Measurements from ENCODE around the gene AP2B1.

DNA sequence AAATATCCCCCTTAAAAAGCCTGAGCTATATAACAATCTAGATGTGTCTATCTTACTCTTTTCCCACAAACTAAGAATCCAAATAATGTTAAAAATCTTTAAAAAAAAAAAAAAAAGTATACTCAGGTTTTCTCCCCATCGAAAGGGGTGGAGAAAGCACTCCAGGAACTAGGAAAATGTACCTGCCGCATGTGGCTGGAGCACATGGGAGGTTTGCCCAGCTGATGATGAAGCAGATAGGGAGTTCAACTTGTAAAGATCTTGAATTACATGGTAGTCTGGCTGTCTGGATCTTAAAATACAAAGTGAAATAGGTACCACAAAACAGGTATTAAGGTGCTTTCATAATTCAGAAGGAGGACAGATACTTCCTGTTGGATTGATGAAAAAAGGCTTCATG, 17.7 kb upstream of the AP2B1 start:
- TF ChIP-seq, protein P1, sequence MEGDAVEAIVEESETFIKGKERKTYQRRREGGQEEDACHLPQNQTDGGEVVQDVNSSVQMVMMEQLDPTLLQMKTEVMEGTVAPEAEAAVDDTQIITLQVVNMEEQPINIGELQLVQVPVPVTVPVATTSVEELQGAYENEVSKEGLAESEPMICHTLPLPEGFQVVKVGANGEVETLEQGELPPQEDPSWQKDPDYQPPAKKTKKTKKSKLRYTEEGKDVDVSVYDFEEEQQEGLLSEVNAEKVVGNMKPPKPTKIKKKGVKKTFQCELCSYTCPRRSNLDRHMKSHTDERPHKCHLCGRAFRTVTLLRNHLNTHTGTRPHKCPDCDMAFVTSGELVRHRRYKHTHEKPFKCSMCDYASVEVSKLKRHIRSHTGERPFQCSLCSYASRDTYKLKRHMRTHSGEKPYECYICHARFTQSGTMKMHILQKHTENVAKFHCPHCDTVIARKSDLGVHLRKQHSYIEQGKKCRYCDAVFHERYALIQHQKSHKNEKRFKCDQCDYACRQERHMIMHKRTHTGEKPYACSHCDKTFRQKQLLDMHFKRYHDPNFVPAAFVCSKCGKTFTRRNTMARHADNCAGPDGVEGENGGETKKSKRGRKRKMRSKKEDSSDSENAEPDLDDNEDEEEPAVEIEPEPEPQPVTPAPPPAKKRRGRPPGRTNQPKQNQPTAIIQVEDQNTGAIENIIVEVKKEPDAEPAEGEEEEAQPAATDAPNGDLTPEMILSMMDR (IDR thresholded peaks at IDR 0.05): no peak
- no peak for TF ChIP-seq POLR2A (IDR thresholded peaks at IDR 0.05)

All from esophagus squamous epithelium (tissue), 4 donors.